ENCODE data around the gene KPNA4.
A peak's percentile ranks its signal among the peaks of the same experiment; 100 is the strongest.

KPNA4 gene

DNA sequence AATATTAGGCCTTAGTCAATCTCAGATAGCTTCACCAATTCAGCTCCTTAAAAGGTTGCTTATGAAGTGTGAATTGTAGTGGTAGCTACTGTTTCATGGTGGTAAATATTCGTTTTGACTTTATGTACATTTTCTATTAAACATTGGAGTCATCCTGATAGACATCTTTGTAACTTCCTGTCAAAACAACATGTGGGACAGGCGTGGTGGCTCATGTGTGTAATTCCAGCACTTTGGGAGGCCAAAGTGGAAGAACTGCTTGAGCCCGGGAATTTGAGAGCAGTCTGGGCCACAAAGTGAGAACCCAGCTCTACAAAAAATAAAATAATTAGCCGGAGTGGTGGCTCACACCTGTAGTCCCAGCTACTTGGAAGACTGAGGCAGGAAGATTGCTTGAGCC lies 113.8 kb downstream of the KPNA4 start:
- DNase-seq (ENCODE audit: low read depth, low spot score) = no peak

DNA sequence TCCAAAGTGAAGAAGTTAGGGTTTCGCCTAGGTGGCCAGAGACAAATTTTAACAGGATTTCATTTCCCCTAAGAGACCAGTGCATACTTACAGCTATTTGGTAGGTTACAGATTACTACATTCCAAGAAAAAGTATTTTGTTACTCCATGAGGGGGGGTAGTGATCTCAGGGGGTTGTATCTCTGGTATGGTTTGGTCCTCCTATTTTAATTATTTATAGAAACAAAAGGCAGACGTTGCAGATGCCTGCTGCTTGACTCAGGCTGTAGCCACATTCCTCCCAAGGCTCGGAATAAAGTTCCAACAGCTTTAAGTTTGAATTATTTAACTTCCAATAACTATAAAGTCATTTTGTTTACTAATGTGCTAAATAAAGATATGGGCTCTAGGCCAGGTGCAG lies 114.5 kb downstream of the KPNA4 start:
- no peak for DNase-seq (ENCODE audit: low read depth, low spot score)

DNA sequence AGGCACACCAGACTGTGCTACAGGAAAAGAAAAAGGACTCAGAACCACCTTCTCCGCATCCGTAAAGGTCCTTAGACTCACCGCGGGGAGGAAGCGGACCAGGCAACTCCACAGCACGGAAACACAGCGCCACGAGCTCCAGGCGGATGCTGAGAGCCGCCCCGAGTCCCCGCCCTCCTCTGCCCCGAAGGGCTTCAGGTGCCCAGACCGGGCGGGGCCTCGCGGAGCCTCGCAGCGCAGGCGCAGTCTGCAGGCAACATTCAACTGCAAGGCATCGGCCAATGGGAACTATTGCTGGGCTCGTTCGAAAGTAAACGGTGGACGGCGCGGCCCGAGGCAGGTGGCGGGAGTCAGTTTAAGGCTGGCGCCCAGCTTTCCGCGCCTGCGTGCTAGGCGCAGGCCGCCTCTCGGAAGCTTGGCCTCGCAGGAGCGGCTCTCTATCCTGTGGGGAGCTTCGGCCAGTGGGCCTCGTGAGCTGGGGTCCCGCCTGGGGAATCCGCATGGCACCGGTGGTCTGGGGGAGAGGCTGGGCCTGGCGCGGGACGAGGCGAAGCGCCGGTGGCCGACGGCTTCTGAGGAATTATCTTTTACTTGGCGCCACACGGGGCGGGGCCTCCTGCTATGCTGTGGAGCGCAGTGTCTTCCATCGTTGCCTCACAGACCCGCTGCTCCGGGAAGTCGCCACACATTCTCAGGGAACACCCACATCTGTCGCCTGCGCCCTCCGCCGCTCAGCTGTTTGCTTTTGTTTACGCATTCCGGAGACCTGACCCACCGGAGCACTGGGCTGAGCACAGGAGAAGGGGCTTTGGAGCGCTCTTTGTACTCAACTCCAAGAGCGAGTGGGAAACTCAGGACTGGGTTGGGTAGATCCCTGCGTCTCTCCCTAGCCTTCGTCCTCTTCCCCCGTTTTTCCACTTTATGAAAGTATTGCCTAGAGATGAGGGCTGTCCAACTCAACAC lies 115.5 kb downstream of the KPNA4 start, which contains the start of gene TRIM59:
TSS of gene TRIM59 (minus strand) at position 151 of the 963 bp plus-strand sequence. CDS start 10,603 bp downstream, outside the sequence.
- peak; percentile 92 for DNase-seq (ENCODE audit: low read depth, low spot score)

DNA sequence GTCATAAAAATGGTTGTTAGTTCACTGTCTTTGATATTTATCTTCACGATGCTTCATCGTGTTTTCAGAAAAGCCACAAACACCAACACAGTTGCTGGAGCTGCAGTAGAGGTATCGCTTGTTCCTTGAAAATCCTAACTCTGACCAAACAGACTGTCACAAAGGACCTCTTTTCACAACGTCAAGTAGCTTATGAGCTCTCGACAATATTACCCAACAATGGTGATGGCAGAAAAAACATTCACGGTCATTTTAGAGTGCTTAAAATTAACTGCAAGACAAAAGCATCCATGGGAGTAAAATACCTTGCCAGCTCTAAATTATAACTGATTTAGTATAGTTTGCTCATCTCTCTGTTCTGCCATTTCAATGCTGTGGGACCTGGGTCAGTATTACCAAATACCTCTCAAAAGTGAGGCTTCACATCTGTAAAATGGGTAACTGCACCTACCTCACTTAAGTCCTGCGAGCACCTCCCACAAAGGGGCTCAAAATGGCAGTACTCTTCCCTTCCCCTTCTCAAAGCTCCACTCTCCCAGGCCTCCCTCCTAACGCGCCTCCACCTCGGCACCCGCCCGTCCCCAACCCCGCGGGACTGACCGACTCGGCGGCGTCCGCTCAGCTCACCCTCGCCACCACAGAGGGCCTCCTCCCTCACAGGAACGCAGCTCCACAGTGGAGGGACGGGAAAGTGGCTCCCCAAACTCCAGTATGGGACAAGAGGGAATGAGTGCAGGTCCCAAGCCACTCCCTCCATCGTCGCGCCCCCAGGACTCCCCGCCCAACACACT lies 116.3 kb downstream of the KPNA4 start:
- no peak for DNase-seq (ENCODE audit: low read depth, low spot score)

DNA sequence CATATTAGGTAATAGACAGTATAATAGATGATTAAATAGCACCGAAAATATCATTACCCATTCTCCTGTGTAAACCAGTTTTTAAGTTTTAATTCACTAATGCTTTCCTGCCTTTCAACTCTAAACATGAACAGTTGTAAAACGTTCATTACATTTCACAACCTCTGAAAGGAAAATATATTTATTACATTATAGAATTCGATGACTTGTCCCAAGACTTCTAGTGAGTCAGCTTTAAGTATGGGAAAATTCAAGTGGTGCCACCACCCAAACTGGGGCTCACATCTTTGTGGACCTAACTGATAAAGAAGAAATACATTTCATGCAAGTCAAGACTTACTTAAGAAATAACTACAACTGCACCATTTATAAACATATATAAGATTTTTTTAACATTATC lies 117.8 kb downstream of the KPNA4 start:
- no peak for DNase-seq (ENCODE audit: low read depth, low spot score)

DNA sequence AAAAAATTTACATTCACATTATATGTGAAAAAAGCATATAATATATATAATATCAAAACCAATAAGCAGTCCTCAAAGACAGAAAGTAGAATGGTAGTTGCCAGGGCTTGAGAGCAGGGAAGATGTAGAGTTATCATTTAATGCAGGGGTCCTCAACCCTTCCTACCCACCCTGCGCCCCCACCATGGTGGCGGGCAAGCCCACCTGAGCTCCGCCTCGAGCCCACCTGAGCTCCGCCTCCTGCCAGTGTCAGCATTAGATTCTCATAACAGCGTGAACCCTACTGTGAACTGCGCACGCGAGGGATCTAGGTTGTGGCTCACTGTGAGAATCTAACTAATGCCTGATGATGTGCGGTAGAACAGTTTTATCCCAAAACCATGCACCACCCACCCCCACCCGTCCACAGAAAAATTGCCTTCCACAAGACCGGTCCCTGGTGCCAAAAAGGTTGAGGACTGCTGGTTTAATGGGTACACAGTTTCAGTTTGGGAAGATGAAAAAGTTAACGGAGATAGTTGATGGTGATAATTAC lies 118.8 kb downstream of the KPNA4 start:
- DNase-seq (ENCODE audit: low read depth, low spot score) = no peak

DNA sequence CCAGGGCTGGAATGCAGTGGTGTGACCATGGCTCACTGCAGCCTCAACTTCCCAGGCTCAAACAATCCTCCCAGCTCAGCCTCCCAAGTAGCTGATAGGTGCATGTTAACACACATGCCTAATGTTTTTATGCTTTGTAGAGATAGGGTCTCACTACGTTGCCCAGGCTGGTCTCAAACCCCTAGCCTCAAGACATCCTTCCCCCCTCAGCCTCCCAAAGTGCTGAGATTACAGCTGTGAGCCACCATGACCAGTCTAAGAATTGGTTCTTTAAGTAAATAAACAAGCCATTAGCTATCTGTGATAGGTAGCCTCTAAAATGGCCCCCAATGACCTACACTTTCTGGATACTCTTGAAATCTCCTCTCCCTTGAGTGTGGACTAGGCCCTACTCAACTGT lies 119.5 kb downstream of the KPNA4 start:
- no peak for DNase-seq (ENCODE audit: low read depth, low spot score)

Measured in activated CD4-positive, CD25-positive, alpha-beta regulatory T cell treated with anti-CD3 and anti-CD28 coated beads, Interleukin-2, amount 50 U/mL, for 16 hours (primary cell).